Tibial nerve (tissue), 4 donors: ENCODE results near the gene CYTH4. TPM values are rescaled to one million over a fixed set of nuclear protein-coding genes. Genes with fewer than 3 reads are reported as not detected.
"Not testable (repeated sequence)": the region's sequence is repeated elsewhere in the genome, so short reads cannot be mapped to it uniquely, and the experiment has no call there.

Experiments used
- DNase-seq, 2 donors: peaks; one replicate each; pipeline ENCODE4 v3.0.0-alpha.2; 2019; ENCODE audit warnings: low spot score in 2 of 2
- H3K27ac ChIP-seq, 4 donors: fragments of 200-600 bp; sonication (generic) in 3 of 4; one replicate each; pipeline ENCODE4 v1.5.1; 2017 to 2019; ENCODE audit warnings: mild to moderate bottlenecking in 1 of 4
- H3K27me3 ChIP-seq, 2 donors: fragments of 200-600 bp; sonication (generic) in 1 of 2; one replicate each; pipeline versions ENCODE4 v1.5.1 to v1.6.0; 2017 to 2019
- H3K36me3 ChIP-seq, 3 donors: fragments of 200-600 bp; sonication (generic); one replicate each; pipeline ENCODE4 v1.5.1; 2018 to 2019
- H3K4me1 ChIP-seq, 4 donors: fragments of 200-600 bp; sonication (generic) in 3 of 4; one replicate each; pipeline ENCODE4 v1.5.1; 2017 to 2019
- H3K4me3 ChIP-seq, 4 donors: fragments of 200-600 bp; sonication (generic) in 3 of 4; one replicate each; pipeline ENCODE4 v1.5.1; 2017 to 2019; ENCODE audit warnings: mild to moderate bottlenecking in 1 of 4, moderate library complexity in 1 of 4
- H3K9me3 ChIP-seq, 4 donors: fragments of 200-600 bp; sonication (generic) in 3 of 4; one replicate each; pipeline ENCODE4 v1.5.1; 2017 to 2019
- CTCF ChIP-seq, 5 experiments: fragments of 200-600 bp in 3 of 5; fragments of 450-650 bp in 2 of 5; sonication (generic) in 3 of 5; IDR thresholded peaks; one replicate each; pipeline ENCODE4 v1.5.1; 2016 to 2019; ENCODE audit warnings: antibody characterized with exemption in 5 of 5, mild to moderate bottlenecking in 3 of 5, moderate library complexity in 2 of 5
- EP300 ChIP-seq, 2 donors: sonication (generic); formaldehyde crosslinking; IDR thresholded peaks; one replicate each; pipeline ENCODE4 v1.6.1; 2017; ENCODE audit warnings: antibody characterized with exemption in 2 of 2, mild to moderate bottlenecking in 1 of 2
- POLR2A ChIP-seq, 2 donors: fragments of 450-650 bp; IDR thresholded peaks; one replicate each; pipeline ENCODE4 v1.6.1; 2017; ENCODE audit warnings: antibody characterized with exemption in 2 of 2, mild to moderate bottlenecking in 2 of 2, moderate library complexity in 2 of 2
- WGBS, 2 donors: methylation state at CpG; one replicate each; pipeline ENCODE4 v1.1.5; 2018; 5-methylcytosine and 5-hydroxymethylcytosine counted together
- total RNA-seq, 4 donors: library from RNA; depleted of rRNA; stranded (reverse); fragments of >200 nt; gene quantifications; one replicate each; pipeline ENCODE4 v1.1.0, GENCODE V29; 2016

The CYTH4 gene
- total RNA-seq, result 10 to 100 TPM in 3 of 4 donors, 1 to 10 TPM in 1; 7.7 to 27.3 (median 19.0) TPM

- H3K4me3 ChIP-seq, result peak within 1 kb of the TSS; percentile 10 to 48 (median 26)
- no peaks in the 10 kb centered on the region for H3K4me1 ChIP-seq
- DNase-seq, result no peak
- H3K9me3 ChIP-seq, result peaks cover 0 to 5% (median 0%) of the 10 kb centered on the region in 4 donors
- TF ChIP-seq EP300 (IDR thresholded peaks at IDR 0.05) (no peak), CTCF (IDR thresholded peaks at IDR 0.05) (no peak), POLR2A (IDR thresholded peaks at IDR 0.05) (no peak)
- H3K27ac ChIP-seq, result peak within 1 kb of the TSS in 2 of 4 donors; percentile 58 to 77
- H3K36me3 ChIP-seq, result no peaks in the 10 kb centered on the region
- peaks cover 0 to 33% of the 10 kb centered on the region in 2 donors for H3K27me3 ChIP-seq
- WGBS, 2 donors, result 33 to 49% methylated on average over 12 of the region's 12 CpGs
Observed at GRCh38 chr22:37282385-37282677, at the start of gene CYTH4. Gene CYTH4 (plus strand): TSS chr22:37282508. CDS start chr22:37282570, 62 bp downstream.

GRCh38 chr22:37233371-37233750, 48.9 kb upstream of the CYTH4 start:
- H3K27me3 ChIP-seq, result peaks cover 0 to 64% of the 10 kb centered on the region in 2 donors
- H3K4me3 ChIP-seq, H3K36me3 ChIP-seq, H3K27ac ChIP-seq, DNase-seq, H3K9me3 ChIP-seq: not testable (repeated sequence)
- WGBS, 2 donors, result 91 to 92% methylated on average over 12 of the region's 12 CpGs
- H3K4me1 ChIP-seq, result peaks cover 0 to 30% (median 5%) of the 10 kb centered on the region in 4 donors

GRCh38 chr22:37233751-37234631, 48.3 kb upstream of the CYTH4 start:
- DNase-seq, result no peak
- Histone ChIP-seq H3K36me3 (no peaks in the 10 kb centered on the region), H3K4me1 (peaks cover 0 to 24% (median 3%) of the 10 kb centered on the region in 4 donors), H3K27me3 (peaks cover 0 to 66% of the 10 kb centered on the region in 2 donors), H3K27ac (peak overlapping the region in 1 of 4 donors; percentile 26), H3K4me3 (no peak overlapping the region), H3K9me3 (no peaks in the 10 kb centered on the region)
- 52 to 56% methylated on average over 23 to 26 of the region's 27 CpGs for WGBS, 2 donors
- TF ChIP-seq CTCF (IDR thresholded peaks at IDR 0.05) (no peak), POLR2A (IDR thresholded peaks at IDR 0.05) (no peak), EP300 (IDR thresholded peaks at IDR 0.05) (no peak)

GRCh38 chr22:37234736-37235711, 47.3 kb upstream of the CYTH4 start:
- TF ChIP-seq POLR2A (IDR thresholded peaks at IDR 0.05), result no peak
- no peak for TF ChIP-seq EP300 (IDR thresholded peaks at IDR 0.05)
- no peak for TF ChIP-seq CTCF (IDR thresholded peaks at IDR 0.05)
- no peaks in the 10 kb centered on the region for H3K9me3 ChIP-seq
- peaks cover 0 to 14% (median under 1%) of the 10 kb centered on the region in 4 donors for H3K4me1 ChIP-seq
- no peak for DNase-seq
- H3K27ac ChIP-seq, result peak overlapping the region in 1 of 4 donors; percentile 26
- peaks cover 0 to 72% of the 10 kb centered on the region in 2 donors for H3K27me3 ChIP-seq
- H3K36me3 ChIP-seq, result no peaks in the 10 kb centered on the region
- no peak overlapping the region for H3K4me3 ChIP-seq
- 77 to 82% methylated on average over 12 to 16 of the region's 16 CpGs for WGBS, 2 donors

GRCh38 chr22:37235897-37236607, 46.3 kb upstream of the CYTH4 start:
- no peak for DNase-seq
- 90 to 100% methylated on average over 2 to 3 of the region's 3 CpGs for WGBS, 2 donors
- H3K36me3 ChIP-seq, result no peaks in the 10 kb centered on the region

More at GRCh38 chr22:37235897-37236607, 46.3 kb upstream of the CYTH4 start:
- Histone ChIP-seq H3K4me3 (no peak overlapping the region), H3K4me1 (peaks cover 0 to 11% (median 0%) of the 10 kb centered on the region in 4 donors), H3K27me3 (peaks cover 0 to 72% of the 10 kb centered on the region in 2 donors), H3K27ac (peak overlapping the region in 1 of 4 donors; percentile 12), H3K9me3 (no peaks in the 10 kb centered on the region)
- TF ChIP-seq POLR2A (IDR thresholded peaks at IDR 0.05) (no peak), EP300 (IDR thresholded peaks at IDR 0.05) (no peak), CTCF (IDR thresholded peaks at IDR 0.05) (no peak)
